OCI-LY7 (cell line): ENCODE data around the gene CHEK1. TPM values are rescaled to one million over a fixed set of nuclear protein-coding genes. Genes with fewer than 3 reads are reported as not detected.

Source experiments
- BruUV-seq: library from RNA; stranded (reverse); fragments of 400-500 nt; replicated peaks from 2 replicates; lab custom pipeline; 2021; lab: Mats Ljungman, UMichigan
- CTCF ChIA-PET: fragments of 300-600 bp; sonication (Branson Sonifier 250); formaldehyde crosslinking; loops from one replicate; lab custom pipeline; 2022; ENCODE audit warnings: antibody characterized with exemption; ENCODE audit not compliant: unreplicated experiment; lab: Charles Lee
- POLR2A ChIA-PET: fragments of 300-600 bp; sonication (Branson Sonifier 250); formaldehyde crosslinking; loops from one replicate; lab custom pipeline; 2022; ENCODE audit warnings: antibody characterized with exemption; lab: Charles Lee
- DNase-seq: peaks from one replicate; pipeline ENCODE4 v3.0.0-alpha.2; 2015; ENCODE audit warnings: low spot score
- H2AFZ ChIP-seq: fragments of 200-600 bp; sonication (generic), shearing (Covaris generic); 2 replicates; pipeline ENCODE4 v1.6.1; 2014; ENCODE audit warnings: mild to moderate bottlenecking, antibody characterized with exemption, low read length, moderate library complexity
- H3K27ac ChIP-seq: fragments of 200-600 bp; sonication (generic); 2 replicates; pipeline ENCODE4 v1.5.1; 2014; ENCODE audit warnings: mixed run types, low read depth, mild to moderate bottlenecking, moderate library complexity, low read length, inconsistent platforms; ENCODE audit not compliant: poor library complexity, severe bottlenecking
- H3K36me3 ChIP-seq: fragments of 200-600 bp; sonication (generic); 2 replicates; pipeline ENCODE4 v1.6.1; 2014; ENCODE audit warnings: mild to moderate bottlenecking, antibody characterized with exemption, low read length, moderate library complexity, mixed read lengths; ENCODE audit not compliant: insufficient read depth
- H3K4me1 ChIP-seq: fragments of 200-600 bp; sonication (generic); 2 replicates; pipeline ENCODE4 v1.5.1; 2014; ENCODE audit warnings: mild to moderate bottlenecking, low read length; ENCODE audit not compliant: insufficient read depth, poor library complexity, severe bottlenecking
- H3K4me2 ChIP-seq: fragments of 200-600 bp; sonication (generic); 2 replicates; pipeline ENCODE4 v1.6.1; 2014; ENCODE audit warnings: mild to moderate bottlenecking, low read length
- H3K4me3 ChIP-seq: fragments of 200-600 bp; sonication (generic); 2 replicates; pipeline ENCODE4 v1.5.1; 2014; ENCODE audit warnings: mild to moderate bottlenecking, low read depth, low read length; ENCODE audit not compliant: poor library complexity, severe bottlenecking
- H3K79me2 ChIP-seq: fragments of 200-600 bp; sonication (generic); 2 replicates; pipeline ENCODE4 v1.6.1; 2016; ENCODE audit warnings: low read depth, mild to moderate bottlenecking, low read length, moderate library complexity, mixed read lengths; ENCODE audit not compliant: insufficient read depth
- H3K9me2 ChIP-seq: fragments of 200-600 bp; sonication (generic); 2 replicates; pipeline ENCODE4 v1.6.1; 2016; ENCODE audit warnings: mild to moderate bottlenecking, low read length, mixed read lengths; ENCODE audit not compliant: insufficient read depth
- H3K9me3 ChIP-seq: fragments of 200-600 bp; sonication (generic); 2 replicates; pipeline ENCODE4 v1.6.1; 2014; ENCODE audit warnings: mild to moderate bottlenecking, mixed run types, low read length, mixed read lengths
- H4K20me1 ChIP-seq: fragments of 200-600 bp; sonication (generic); 2 replicates; pipeline ENCODE4 v1.6.1; 2014; ENCODE audit warnings: mild to moderate bottlenecking, antibody characterized with exemption, low read length, moderate library complexity, mixed read lengths; ENCODE audit not compliant: insufficient read depth
- CTCF ChIP-seq: fragments of 200-600 bp; sonication (generic); conservative IDR thresholded peaks from 2 replicates; pipeline ENCODE4 v1.5.1; 2014; ENCODE audit warnings: mild to moderate bottlenecking, antibody characterized with exemption, low read length, moderate library complexity, mixed read lengths
- EZH2phosphoT487 ChIP-seq: fragments of 200-600 bp; sonication (generic); IDR thresholded peaks from 2 replicates; pipeline ENCODE4 v1.6.1; 2018; ENCODE audit warnings: low read depth, borderline replicate concordance, mild to moderate bottlenecking, mixed run types, antibody characterized with exemption, low read length, moderate library complexity, mixed read lengths
- intact Hi-C: fragments of 100-400 bp; cut with micrococcal nuclease; formaldehyde crosslinking; loops from one replicate; pipeline ENCODE4 v1.10.0; 2022; ENCODE audit not compliant: unreplicated experiment
- total RNA-seq, 2 experiments: library from RNA; depleted of rRNA in 1 of 2; stranded (reverse); fragments of >200 nt in 1 of 2; shearing (Covaris generic) in 1 of 2; gene quantifications; 2 replicates each; pipeline ENCODE4 v1.2.3, GENCODE V29; 2014 to 2022

The CHEK1 gene
- total RNA-seq, 2 experiments from 2014 or later = 89.7 to 147 TPM

- no peak overlapping the region for H3K27ac ChIP-seq
- BruUV-seq = no TSS peak
- TF ChIP-seq EZH2phosphoT487 (no peak), CTCF (peak; percentile 66)
- intact Hi-C loops = no loop called here
- no peaks in the 10 kb centered on the region for H4K20me1 ChIP-seq
- H3K4me2 ChIP-seq = no peak overlapping the region
- H3K79me2 ChIP-seq = no peaks in the 10 kb centered on the region
- no peak overlapping the region for H2AFZ ChIP-seq
- no peaks in the 10 kb centered on the region for H3K9me3 ChIP-seq
- peak; percentile 7 for DNase-seq
- no peaks in the 10 kb centered on the region for H3K4me1 ChIP-seq
- ChIA-PET POLR2A (interaction anchor here (0.9 kb wide), 1 partner anchor 106 kb away, joined by 3 read pairs; no protein-coding TSS in a partner anchor), CTCF (no interaction called here)
- peaks cover 86% of the 10 kb centered on the region for H3K36me3 ChIP-seq
- no peaks in the 10 kb centered on the region for H3K9me2 ChIP-seq
- no peak overlapping the region for H3K4me3 ChIP-seq
These were observed 54.4 kb downstream of the CHEK1 start for GRCh38 chr11:125679397-125679796.

- TF ChIP-seq EZH2phosphoT487 (no peak), CTCF (no peak)
- Histone ChIP-seq H3K9me3 (no peaks in the 10 kb centered on the region), H3K4me1 (no peaks in the 10 kb centered on the region), H2AFZ (no peak overlapping the region), H4K20me1 (no peaks in the 10 kb centered on the region), H3K36me3 (peaks cover 81% of the 10 kb centered on the region), H3K4me3 (no peak overlapping the region), H3K9me2 (no peaks in the 10 kb centered on the region), H3K79me2 (no peaks in the 10 kb centered on the region), H3K4me2 (no peak overlapping the region), H3K27ac (no peak overlapping the region)
- ChIA-PET POLR2A (interaction anchor here (0.6 to 1.1 kb wide), 3 partner anchors 15 to 565 kb away, joined by 3 read pairs; no protein-coding TSS in a partner anchor), CTCF (no interaction called here)
- intact Hi-C loops = no loop called here
- TSS peak; percentile 22 for BruUV-seq
- DNase-seq = no peak
These were observed 54.9 kb downstream of the CHEK1 start for GRCh38 chr11:125679837-125680236.

- no peaks in the 10 kb centered on the region for H3K9me3 ChIP-seq
- no peaks in the 10 kb centered on the region for H3K4me1 ChIP-seq
- BruUV-seq = no TSS peak
- H3K4me2 ChIP-seq = no peak within 1 kb of the TSS
- H3K9me2 ChIP-seq = no peaks in the 10 kb centered on the region
- CTCF ChIA-PET = no interaction called here
- no peaks in the 10 kb centered on the region for H3K79me2 ChIP-seq
- no peak for TF ChIP-seq CTCF
- no peak for TF ChIP-seq EZH2phosphoT487
- H3K4me3 ChIP-seq = no peak within 1 kb of the TSS
- H2AFZ ChIP-seq = no peak within 1 kb of the TSS
- no peak for DNase-seq
- intact Hi-C loops = no loop called here
- peaks cover 72% of the 10 kb centered on the region for H3K36me3 ChIP-seq
- POLR2A ChIA-PET = interaction anchor here (0.6 to 1.1 kb wide), 3 partner anchors 16 to 564 kb away, joined by 3 read pairs; no protein-coding TSS in a partner anchor
- H3K27ac ChIP-seq = no peak within 1 kb of the TSS
- H4K20me1 ChIP-seq = no peaks in the 10 kb centered on the region
These were observed 55.8 kb downstream of the CHEK1 start, which contains the start of gene ACRV1 for GRCh38 chr11:125680747-125681146. Gene ACRV1, minus strand, starts transcription at chr11:125680847. Its CDS starts 67 bp downstream, at chr11:125680780.
